Esophagus muscularis mucosa (tissue), 4 donors: ENCODE results near the gene PSME2. TPM values are rescaled to one million over a fixed set of nuclear protein-coding genes. Genes with fewer than 3 reads are reported as not detected.

Experiments used
- DNase-seq: peaks from one replicate; pipeline ENCODE4 v3.0.0-alpha.2; 2017; ENCODE audit errors: extremely low spot score
- H3K27ac ChIP-seq, 4 donors: fragments of 200-600 bp; sonication (generic); replicated peaks in 1 of 4; 1 replicate in 3 of 4; 2 replicates in 1 of 4; pipeline ENCODE4 v1.5.1; 2016 to 2019; ENCODE audit warnings: mild to moderate bottlenecking in 1 of 4
- H3K27me3 ChIP-seq, 4 donors: fragments of 200-600 bp; sonication (generic); one replicate each; pipeline versions ENCODE4 v1.5.1 to v1.6.0; 2016 to 2019
- H3K36me3 ChIP-seq, 4 donors: fragments of 200-600 bp; sonication (generic); one replicate each; pipeline ENCODE4 v1.5.1; 2016 to 2019
- H3K4me1 ChIP-seq, 4 donors: fragments of 200-600 bp; sonication (generic); one replicate each; pipeline ENCODE4 v1.5.1; 2016 to 2019
- H3K4me3 ChIP-seq, 4 donors: fragments of 200-600 bp; sonication (generic); 1 replicate in 2 of 4; 2 replicates in 2 of 4; pipeline ENCODE4 v1.5.1; 2016 to 2019; ENCODE audit warnings: mild to moderate bottlenecking in 4 of 4, moderate library complexity in 1 of 4
- H3K9me3 ChIP-seq, 4 donors: fragments of 200-600 bp; sonication (generic); 1 replicate in 3 of 4; 2 replicates in 1 of 4; pipeline ENCODE4 v1.5.1; 2016 to 2019
- CTCF ChIP-seq, 3 experiments: fragments of 200-600 bp in 2 of 3; fragments of 450-650 bp in 1 of 3; sonication (generic) in 2 of 3; IDR thresholded peaks; one replicate each; pipeline ENCODE4 v1.5.1; 2017 to 2019; ENCODE audit warnings: antibody characterized with exemption in 3 of 3, mild to moderate bottlenecking in 2 of 3, moderate library complexity in 1 of 3
- EP300 ChIP-seq: sonication (generic); formaldehyde crosslinking; IDR thresholded peaks from one replicate; pipeline ENCODE4 v1.6.1; 2017; ENCODE audit warnings: antibody characterized with exemption
- POLR2A ChIP-seq: fragments of 450-650 bp; IDR thresholded peaks from one replicate; pipeline ENCODE4 v1.6.1; 2017; ENCODE audit warnings: antibody characterized with exemption, moderate library complexity, mild to moderate bottlenecking, low read depth
- POLR2AphosphoS5 ChIP-seq, 2 donors: sonication (generic); formaldehyde crosslinking; IDR thresholded peaks; one replicate each; pipeline ENCODE4 v1.6.1; 2017; ENCODE audit warnings: antibody characterized with exemption in 2 of 2
- WGBS: methylation state at CpG from one replicate; pipeline ENCODE4 v1.1.5; 2018; 5-methylcytosine and 5-hydroxymethylcytosine counted together
- intact Hi-C: fragments of 100-400 bp; cut with DNase I; formaldehyde crosslinking; loops from one replicate; pipeline ENCODE4 v1.15.1; 2023
- total RNA-seq, 4 donors: library from RNA; depleted of rRNA; stranded (reverse); fragments of >200 nt; gene quantifications; one replicate each; pipeline versions ENCODE4 v1.1.0 to v1.2.1, GENCODE V29; 2016

PSME2 gene
- total RNA-seq, 4 donors from 2014 or later: 32.8 to 64.3 (median 42.6) TPM

GRCh38 chr14:24181371-24182077, 35.1 kb upstream of the PSME2 start:
- peak overlapping the region in 1 of 4 donors; percentile 81 for H3K27ac ChIP-seq
- DNase-seq: no peak
- H3K36me3 ChIP-seq: peaks cover 62 to 100% (median 98%) of the 10 kb centered on the region in 4 donors
- no peaks in the 10 kb centered on the region for H3K27me3 ChIP-seq
- WGBS: 87% methylated on average over 8 of the region's 19 CpGs
- H3K4me1 ChIP-seq: peaks cover 11 to 17% (median 16%) of the 10 kb centered on the region in 4 donors
- TF ChIP-seq CTCF (IDR thresholded peaks at IDR 0.05) (no peak), POLR2AphosphoS5 (IDR thresholded peaks at IDR 0.05) (no peak), POLR2A (no peak), EP300 (no peak)
- intact Hi-C loops: no loop called here
- no peaks in the 10 kb centered on the region for H3K9me3 ChIP-seq
- no peak overlapping the region for H3K4me3 ChIP-seq

- H3K4me1 ChIP-seq: peaks cover 11 to 17% (median 16%) of the 10 kb centered on the region in 4 donors
- H3K36me3 ChIP-seq: peaks cover 48 to 93% (median 90%) of the 10 kb centered on the region in 4 donors
- TF ChIP-seq CTCF (IDR thresholded peaks at IDR 0.05): no peak
- TF ChIP-seq POLR2AphosphoS5 (IDR thresholded peaks at IDR 0.05): peak; percentile 7 to 38
- no peaks in the 10 kb centered on the region for H3K27me3 ChIP-seq
- H3K9me3 ChIP-seq: no peaks in the 10 kb centered on the region
- peak overlapping the region; percentile 72 to 81 (median 76) for H3K27ac ChIP-seq
- DNase-seq: no peak
- WGBS: 72% methylated on average over 18 of the region's 18 CpGs
- no peak overlapping the region for H3K4me3 ChIP-seq
- intact Hi-C loops: no loop called here
These were observed 33.8 kb upstream of the PSME2 start for GRCh38 chr14:24179961-24180796.

- H3K4me3 ChIP-seq: no peak overlapping the region
- peak overlapping the region; percentile 72 to 81 (median 76) for H3K27ac ChIP-seq
- no peak for DNase-seq
- TF ChIP-seq POLR2A: no peak
- no peak for TF ChIP-seq EP300
- TF ChIP-seq CTCF (IDR thresholded peaks at IDR 0.05): no peak
- TF ChIP-seq POLR2AphosphoS5 (IDR thresholded peaks at IDR 0.05): no peak
- peaks cover 11 to 17% (median 16%) of the 10 kb centered on the region in 4 donors for H3K4me1 ChIP-seq
- intact Hi-C loops: no loop called here
- H3K9me3 ChIP-seq: no peaks in the 10 kb centered on the region
- no peaks in the 10 kb centered on the region for H3K27me3 ChIP-seq
- H3K36me3 ChIP-seq: peaks cover 42 to 89% (median 82%) of the 10 kb centered on the region in 4 donors
- WGBS: 89% methylated on average over 9 of the region's 14 CpGs
These were observed 33.0 kb upstream of the PSME2 start for GRCh38 chr14:24179294-24179960.

- H3K27ac ChIP-seq: peak overlapping the region; percentile 72 to 81 (median 76)
- 82% methylated on average over 11 of the region's 12 CpGs for WGBS
- DNase-seq: no peak
- peaks cover 34 to 80% (median 75%) of the 10 kb centered on the region in 4 donors for H3K36me3 ChIP-seq
- H3K27me3 ChIP-seq: no peaks in the 10 kb centered on the region
- no peak overlapping the region for H3K4me3 ChIP-seq
- peaks cover 11 to 17% (median 16%) of the 10 kb centered on the region in 4 donors for H3K4me1 ChIP-seq
- intact Hi-C loops: no loop called here
- TF ChIP-seq POLR2AphosphoS5 (IDR thresholded peaks at IDR 0.05) (no peak), POLR2A (no peak), CTCF (IDR thresholded peaks at IDR 0.05) (no peak), EP300 (no peak)
- no peaks in the 10 kb centered on the region for H3K9me3 ChIP-seq
These were observed 32.2 kb upstream of the PSME2 start for GRCh38 chr14:24178399-24179178.
